Measurements from ENCODE around the gene PXMP4. TPM values are rescaled to one million over a fixed set of nuclear protein-coding genes. Genes with fewer than 3 reads are reported as not detected.

PXMP4 gene
- polyA plus RNA-seq, 1 donor (not counting 4 experiments of a cell fraction or from before 2014, with no cell fraction given) = 3.2 TPM

DNA sequence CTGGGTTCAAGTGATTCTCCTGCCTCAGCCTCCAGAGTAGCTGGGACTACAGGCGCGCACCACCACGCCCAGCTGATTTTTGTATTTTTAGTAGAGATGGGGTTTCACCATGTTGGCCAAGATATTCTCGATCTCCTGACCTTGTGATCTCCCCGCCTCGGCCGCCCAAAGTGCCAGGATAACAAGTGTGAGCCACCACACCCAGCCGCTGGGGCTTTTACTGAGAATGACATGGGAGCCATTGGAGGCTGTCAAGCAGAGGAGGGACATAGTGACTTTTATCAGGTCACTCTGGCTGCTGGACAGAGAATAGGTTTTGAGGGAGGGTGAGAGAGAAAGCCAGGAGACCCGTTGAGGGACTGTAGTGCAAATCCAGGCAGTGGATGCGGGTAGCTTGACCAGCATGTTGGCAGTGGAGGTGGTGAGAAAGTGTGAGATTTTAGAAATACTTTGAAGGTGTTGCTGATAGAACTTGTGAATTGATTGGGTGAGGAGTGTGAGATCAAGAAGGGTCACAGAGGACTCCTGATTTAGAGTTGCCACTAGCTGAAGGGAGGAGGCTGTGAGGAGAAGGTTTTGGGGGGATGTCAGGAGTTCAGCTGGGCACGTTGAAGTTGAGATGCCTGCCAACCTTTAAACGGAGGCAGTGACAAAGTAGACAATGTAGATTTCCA is 26.4 kb upstream of the PXMP4 start:
- H2AFZ ChIP-seq (ENCODE audit: control insufficient read depth, low read length) = no peak overlapping the region
- dilution Hi-C loops (cut with MboI; ENCODE audit: extremely low pct_ligation_motif_present, low sequenced_read_pairs) = no loop called here
- DNase-seq (ENCODE audit: low read depth, low spot score) = no peak

DNA sequence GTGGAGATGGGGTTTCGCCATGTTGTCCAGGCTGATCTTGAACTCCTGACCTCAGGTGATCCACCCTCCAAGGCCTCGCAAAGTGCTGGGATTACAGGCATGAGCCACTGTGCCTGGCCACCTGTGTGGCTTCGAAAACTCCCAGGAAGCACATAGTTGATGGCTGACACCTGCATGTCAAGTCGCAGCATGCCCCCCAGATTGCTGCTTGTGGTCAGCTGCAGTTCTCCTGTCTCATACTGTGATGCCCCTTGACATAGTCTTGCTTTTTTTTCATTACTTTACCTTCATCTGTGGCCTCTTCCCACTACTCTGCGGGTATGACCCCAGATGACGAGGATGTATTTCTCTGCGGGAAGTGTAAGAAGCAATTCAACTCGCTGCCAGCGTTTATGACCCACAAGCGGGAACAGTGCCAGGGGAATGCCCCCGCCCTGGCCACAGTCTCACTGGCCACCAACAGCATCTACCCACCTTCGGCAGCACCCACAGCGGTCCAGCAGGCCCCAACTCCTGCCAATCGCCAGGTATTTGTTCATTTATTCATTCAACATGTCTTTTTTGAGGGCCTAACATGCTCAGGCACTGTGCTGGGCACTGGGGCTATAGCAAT is 24.8 kb upstream of the PXMP4 start:
- Histone ChIP-seq H3K9ac (ENCODE audit: control insufficient read depth, extremely low read depth, insufficient read depth, low read length) (no peak overlapping the region), H2AFZ (ENCODE audit: control insufficient read depth, low read length) (no peak overlapping the region), H3K9me1 (ENCODE audit: control insufficient read depth, extremely low read depth, insufficient read depth, low read length) (no peaks in the 10 kb centered on the region), H3K79me2 (ENCODE audit: control insufficient read depth, insufficient read depth, low read length) (no peaks in the 10 kb centered on the region), H3K4me1 (ENCODE audit: control insufficient read depth, extremely low read depth, insufficient read depth, low read length) (peaks cover 8% of the 10 kb centered on the region), H3K4me2 (ENCODE audit: control insufficient read depth, extremely low read depth, insufficient read depth, low read depth, low read length) (no peak overlapping the region), H3K27ac (ENCODE audit: control insufficient read depth, insufficient read depth, low read length) (no peak overlapping the region), H3K9me3 (ENCODE audit: control insufficient read depth, low read depth, low read length) (no peaks in the 10 kb centered on the region), H3K27me3 (ENCODE audit: control insufficient read depth, extremely low read depth, insufficient read depth, low read length) (no peaks in the 10 kb centered on the region), H3K36me3 (ENCODE audit: control insufficient read depth in 2 of 2, extremely low read depth in 1 of 2, insufficient read depth in 2 of 2, low read length in 2 of 2) (peaks cover 2 to 3% of the 10 kb centered on the region in 2 experiments), H3K4me3 (ENCODE audit: control insufficient read depth in 2 of 3, extremely low read depth in 1 of 3, insufficient read depth in 2 of 3, low read depth in 1 of 3, low read length in 3 of 3) (no peak overlapping the region), H4K20me1 (ENCODE audit: control insufficient read depth, extremely low read depth, insufficient read depth, low read length) (no peaks in the 10 kb centered on the region)
- DNase-seq (ENCODE audit: low read depth, low spot score) (peak; percentile 26), FAIRE-seq (no peak)
- dilution Hi-C loops (cut with MboI; ENCODE audit: extremely low pct_ligation_motif_present, low sequenced_read_pairs) = no loop called here
- TF ChIP-seq EZH2 (IDR thresholded peaks at IDR 0.05; ENCODE audit: low read length) (no peak), CTCF (optimal IDR thresholded peaks at IDR 0.05 in 1 of 3, IDR thresholded peaks at IDR 0.05 in 1 of 3, conservative IDR thresholded peaks at IDR 0.05 in 1 of 3; ENCODE audit: extremely low read depth in 1 of 3, insufficient read depth in 2 of 3, low read length in 3 of 3) (no peak)

More for the DNA sequence above, 26.4 kb upstream of the PXMP4 start:
- H3K36me3 ChIP-seq (ENCODE audit: control insufficient read depth in 2 of 2, extremely low read depth in 1 of 2, insufficient read depth in 2 of 2, low read length in 2 of 2) = peaks cover 2 to 5% of the 10 kb centered on the region in 2 experiments
- H3K4me3 ChIP-seq (ENCODE audit: control insufficient read depth in 2 of 3, extremely low read depth in 1 of 3, insufficient read depth in 2 of 3, low read depth in 1 of 3, low read length in 3 of 3) = no peak overlapping the region
- H3K4me1 ChIP-seq (ENCODE audit: control insufficient read depth, extremely low read depth, insufficient read depth, low read length) = peaks cover 8% of the 10 kb centered on the region
- no peaks in the 10 kb centered on the region for H3K9me3 ChIP-seq (ENCODE audit: control insufficient read depth, low read depth, low read length)
- no peaks in the 10 kb centered on the region for H3K27me3 ChIP-seq (ENCODE audit: control insufficient read depth, extremely low read depth, insufficient read depth, low read length)
- TF ChIP-seq CTCF (optimal IDR thresholded peaks at IDR 0.05 in 1 of 3, IDR thresholded peaks at IDR 0.05 in 1 of 3, conservative IDR thresholded peaks at IDR 0.05 in 1 of 3; ENCODE audit: extremely low read depth in 1 of 3, insufficient read depth in 2 of 3, low read length in 3 of 3) (no peak), EZH2 (IDR thresholded peaks at IDR 0.05; ENCODE audit: low read length) (no peak)
- H3K27ac ChIP-seq (ENCODE audit: control insufficient read depth, insufficient read depth, low read length) = no peak overlapping the region
- H3K9me1 ChIP-seq (ENCODE audit: control insufficient read depth, extremely low read depth, insufficient read depth, low read length) = no peaks in the 10 kb centered on the region
- H3K4me2 ChIP-seq (ENCODE audit: control insufficient read depth, extremely low read depth, insufficient read depth, low read depth, low read length) = no peak overlapping the region
- no peak overlapping the region for H3K9ac ChIP-seq (ENCODE audit: control insufficient read depth, extremely low read depth, insufficient read depth, low read length)
- FAIRE-seq = no peak
- H4K20me1 ChIP-seq (ENCODE audit: control insufficient read depth, extremely low read depth, insufficient read depth, low read length) = no peaks in the 10 kb centered on the region
- H3K79me2 ChIP-seq (ENCODE audit: control insufficient read depth, insufficient read depth, low read length) = no peaks in the 10 kb centered on the region
